Loucy (cell line): ENCODE data around the gene PUSL1.

Experiments
- H2AFZ ChIP-seq: fragments of 200-600 bp; sonication (generic); 2 replicates; pipeline ENCODE4 v1.6.0; 2016; ENCODE audit warnings: antibody characterized with exemption, mild to moderate bottlenecking, low read length, moderate library complexity
- H3F3A ChIP-seq: fragments of 200-600 bp; 2 replicates; pipeline ENCODE4 v1.6.0; 2016; ENCODE audit warnings: antibody characterized with exemption, low read depth, mild to moderate bottlenecking
- H3K27me3 ChIP-seq: fragments of 200-600 bp; sonication (generic); 2 replicates; pipeline ENCODE4 v1.6.1; 2014; ENCODE audit warnings: low read length, mild to moderate bottlenecking; ENCODE audit not compliant: insufficient read depth, poor library complexity, severe bottlenecking
- H3K36me3 ChIP-seq: fragments of 200-600 bp; sonication (generic); 2 replicates; pipeline ENCODE4 v1.6.1; 2016; ENCODE audit warnings: low read length; ENCODE audit not compliant: insufficient read depth
- H3K4me1 ChIP-seq: fragments of 200-600 bp; sonication (generic); 2 replicates; pipeline ENCODE4 v1.5.1; 2014; ENCODE audit warnings: low read length, mild to moderate bottlenecking; ENCODE audit not compliant: insufficient read depth, poor library complexity, severe bottlenecking
- H3K4me2 ChIP-seq: fragments of 200-600 bp; sonication (generic); 2 replicates; pipeline ENCODE4 v1.6.0; 2014; ENCODE audit warnings: antibody characterized with exemption, low read length, low read depth, mild to moderate bottlenecking; ENCODE audit not compliant: poor library complexity, severe bottlenecking
- H3K4me3 ChIP-seq: fragments of 200-600 bp; sonication (generic); 2 replicates; pipeline ENCODE4 v1.5.1; 2014; ENCODE audit warnings: low read length, mild to moderate bottlenecking, mixed read lengths; ENCODE audit not compliant: poor library complexity, severe bottlenecking
- H3K79me2 ChIP-seq: fragments of 200-600 bp; sonication (generic); 2 replicates; pipeline ENCODE4 v1.6.1; 2014; ENCODE audit warnings: low read length; ENCODE audit not compliant: insufficient read depth
- H3K9ac ChIP-seq: fragments of 200-600 bp; sonication (generic); 2 replicates; pipeline ENCODE4 v1.6.0; 2014; ENCODE audit warnings: mild to moderate bottlenecking, low read depth, low read length, moderate library complexity; ENCODE audit not compliant: poor library complexity, severe bottlenecking
- H3K9me2 ChIP-seq: fragments of 200-600 bp; sonication (generic); replicated peaks from 2 replicates; pipeline ENCODE4 v1.6.1; 2016; ENCODE audit warnings: low read depth, low read length, mixed read lengths
- H3K9me3 ChIP-seq: fragments of 200-600 bp; sonication (generic); 2 replicates; pipeline ENCODE4 v1.6.1; 2014; ENCODE audit warnings: mild to moderate bottlenecking, antibody characterized with exemption, low read length, low read depth; ENCODE audit not compliant: insufficient read depth
- H4K20me1 ChIP-seq: fragments of 200-600 bp; sonication (generic); 2 replicates; pipeline ENCODE4 v1.6.0; 2014; ENCODE audit warnings: antibody characterized with exemption, low read length, mild to moderate bottlenecking; ENCODE audit not compliant: insufficient read depth, poor library complexity, severe bottlenecking
- CTCF ChIP-seq: fragments of 200-600 bp; sonication (generic); conservative IDR thresholded peaks from 2 replicates; pipeline ENCODE4 v1.5.1; 2014; ENCODE audit warnings: mild to moderate bottlenecking, antibody characterized with exemption, low read length
- EZH2phosphoT487 ChIP-seq: fragments of 200-600 bp; IDR thresholded peaks from 2 replicates; pipeline ENCODE4 v1.6.1; 2018; ENCODE audit warnings: antibody characterized with exemption, mild to moderate bottlenecking, moderate library complexity, borderline replicate concordance

The PUSL1 gene

DNA sequence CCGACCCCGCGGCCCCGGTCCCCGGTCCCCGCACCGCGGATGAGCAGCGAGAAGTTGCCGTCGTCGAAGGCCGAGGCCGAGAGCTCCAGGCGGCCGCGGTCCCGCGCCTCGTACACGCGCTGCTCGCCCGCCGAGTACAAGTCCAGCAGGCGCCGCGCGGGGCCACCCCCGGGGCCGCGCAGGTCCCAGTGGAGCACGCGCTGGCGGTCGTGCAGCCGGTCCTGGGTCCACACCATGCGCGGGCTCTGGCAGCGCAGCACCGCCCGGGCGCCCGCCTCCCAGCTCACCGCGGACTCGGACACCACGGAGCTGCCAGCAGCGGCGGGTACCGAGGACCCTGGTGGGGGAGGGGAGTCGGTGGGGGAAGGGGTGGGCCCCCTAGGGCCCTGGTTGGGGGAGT, 47.0 kb downstream of the PUSL1 start:
- TF ChIP-seq EZH2phosphoT487 (no peak), CTCF (no peak)
- no peaks in the 10 kb centered on the region for H4K20me1 ChIP-seq
- no peaks in the 10 kb centered on the region for H3K36me3 ChIP-seq
- H3K4me1 ChIP-seq = no peaks in the 10 kb centered on the region
- H3K27me3 ChIP-seq = no peaks in the 10 kb centered on the region
- no peaks in the 10 kb centered on the region for H3K79me2 ChIP-seq
- no peak overlapping the region for H3K9ac ChIP-seq
- no peaks in the 10 kb centered on the region for H3F3A ChIP-seq
- no peak overlapping the region for H3K4me3 ChIP-seq
- no peak overlapping the region for H3K4me2 ChIP-seq
- H2AFZ ChIP-seq = no peak overlapping the region
- H3K9me3 ChIP-seq = no peaks in the 10 kb centered on the region
- H3K9me2 ChIP-seq = no peaks in the 10 kb centered on the region

GRCh38 chr1:1356166-1356795, 47.9 kb downstream of the PUSL1 start:
- no peaks in the 10 kb centered on the region for H3K9me3 ChIP-seq
- H3K4me1 ChIP-seq = no peaks in the 10 kb centered on the region
- no peak overlapping the region for H3K9ac ChIP-seq
- no peaks in the 10 kb centered on the region for H3K36me3 ChIP-seq
- H2AFZ ChIP-seq = no peak overlapping the region
- no peaks in the 10 kb centered on the region for H3F3A ChIP-seq
- no peaks in the 10 kb centered on the region for H3K79me2 ChIP-seq
- TF ChIP-seq EZH2phosphoT487 (no peak), CTCF (no peak)
- no peaks in the 10 kb centered on the region for H4K20me1 ChIP-seq
- no peak overlapping the region for H3K4me2 ChIP-seq
- H3K4me3 ChIP-seq = no peak overlapping the region
- no peaks in the 10 kb centered on the region for H3K27me3 ChIP-seq
- H3K9me2 ChIP-seq = no peaks in the 10 kb centered on the region

- Histone ChIP-seq H3K9ac (no peak overlapping the region), H3K27me3 (no peaks in the 10 kb centered on the region), H3K36me3 (no peaks in the 10 kb centered on the region), H4K20me1 (no peaks in the 10 kb centered on the region), H3F3A (no peaks in the 10 kb centered on the region), H3K9me2 (no peaks in the 10 kb centered on the region), H3K4me3 (no peak overlapping the region), H3K4me2 (no peak overlapping the region), H2AFZ (no peak overlapping the region), H3K9me3 (no peaks in the 10 kb centered on the region), H3K4me1 (no peaks in the 10 kb centered on the region), H3K79me2 (no peaks in the 10 kb centered on the region)
- TF ChIP-seq CTCF (no peak), EZH2phosphoT487 (no peak)
Observed at GRCh38 chr1:1356796-1357401, 48.5 kb downstream of the PUSL1 start.
